AG10803 (cell line): ENCODE results near the gene SBNO2.
A peak's percentile ranks its signal among the peaks of the same experiment; 100 is the strongest.
"Not testable (repeated sequence)": the region's sequence is repeated elsewhere in the genome, so short reads cannot be mapped to it uniquely, and the experiment has no call there.

Source experiments
- DNase-seq: peaks from one replicate; pipeline ENCODE4 v3.0.0; 2010; ENCODE audit warnings: low read depth
- H3K4me3 ChIP-seq: 2 replicates; pipeline ENCODE4 v1.5.1; 2011; ENCODE audit warnings: mild to moderate bottlenecking, low read length, control low read depth
- TF ChIP-seq, protein P1 (sequence below): conservative IDR thresholded peaks from 2 replicates; pipeline ENCODE4 v1.5.1; 2011; ENCODE audit warnings: mild to moderate bottlenecking, low read length, control low read depth, inconsistent platforms

The SBNO2 gene

GRCh38 chr19:1205114-1206099 lies 31.3 kb upstream of the SBNO2 start, which contains the start of gene STK11:
Gene STK11, plus strand, starts transcription at chr19:1205778. Its CDS starts 1,136 bp downstream, at chr19:1206914.
- TF ChIP-seq, protein P1, sequence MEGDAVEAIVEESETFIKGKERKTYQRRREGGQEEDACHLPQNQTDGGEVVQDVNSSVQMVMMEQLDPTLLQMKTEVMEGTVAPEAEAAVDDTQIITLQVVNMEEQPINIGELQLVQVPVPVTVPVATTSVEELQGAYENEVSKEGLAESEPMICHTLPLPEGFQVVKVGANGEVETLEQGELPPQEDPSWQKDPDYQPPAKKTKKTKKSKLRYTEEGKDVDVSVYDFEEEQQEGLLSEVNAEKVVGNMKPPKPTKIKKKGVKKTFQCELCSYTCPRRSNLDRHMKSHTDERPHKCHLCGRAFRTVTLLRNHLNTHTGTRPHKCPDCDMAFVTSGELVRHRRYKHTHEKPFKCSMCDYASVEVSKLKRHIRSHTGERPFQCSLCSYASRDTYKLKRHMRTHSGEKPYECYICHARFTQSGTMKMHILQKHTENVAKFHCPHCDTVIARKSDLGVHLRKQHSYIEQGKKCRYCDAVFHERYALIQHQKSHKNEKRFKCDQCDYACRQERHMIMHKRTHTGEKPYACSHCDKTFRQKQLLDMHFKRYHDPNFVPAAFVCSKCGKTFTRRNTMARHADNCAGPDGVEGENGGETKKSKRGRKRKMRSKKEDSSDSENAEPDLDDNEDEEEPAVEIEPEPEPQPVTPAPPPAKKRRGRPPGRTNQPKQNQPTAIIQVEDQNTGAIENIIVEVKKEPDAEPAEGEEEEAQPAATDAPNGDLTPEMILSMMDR: no peak
- peak; percentile 97 for DNase-seq
- peak within 1 kb of the TSS; percentile 80 for H3K4me3 ChIP-seq

DNA sequence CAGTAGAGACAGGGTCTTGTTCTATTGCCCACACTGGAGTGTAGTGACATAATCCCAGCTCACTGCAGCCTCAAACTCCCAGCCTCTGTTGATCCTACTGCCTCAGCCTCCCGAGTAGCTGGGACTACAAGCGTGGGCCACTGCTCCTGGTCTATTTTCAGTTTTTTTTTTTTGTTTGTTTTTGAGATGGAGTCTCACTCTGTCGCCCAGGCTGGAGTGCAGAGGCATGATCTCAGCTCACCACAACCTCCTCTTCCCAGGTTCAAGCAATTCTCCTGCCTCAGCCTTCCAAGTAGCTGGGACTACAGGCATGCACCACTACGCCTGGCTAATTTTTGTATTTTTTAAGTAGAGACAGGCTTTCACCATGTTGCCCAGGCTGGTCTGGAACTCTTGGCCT lies 26.5 kb upstream of the SBNO2 start:
- not testable (repeated sequence) for H3K4me3 ChIP-seq, DNase-seq

DNA sequence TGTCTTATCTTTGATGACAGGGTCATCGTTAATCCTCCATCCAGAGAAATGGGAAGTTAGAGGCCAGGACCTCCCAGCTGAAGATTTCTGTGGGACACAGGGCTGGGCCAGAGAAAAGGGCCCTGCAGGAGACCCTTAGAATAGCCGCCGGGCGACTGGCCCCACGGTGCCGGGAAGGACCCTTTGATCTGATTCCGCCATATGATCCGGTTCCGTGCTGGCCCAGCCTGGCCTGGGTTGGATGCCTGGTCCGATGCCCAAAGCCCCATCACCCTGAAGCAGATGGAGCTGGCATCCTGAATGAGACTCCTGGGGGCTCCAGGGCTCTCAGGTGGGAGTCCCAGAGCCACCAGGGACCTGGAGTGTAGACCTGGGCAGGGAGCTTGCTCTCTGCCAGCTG lies 25.5 kb upstream of the SBNO2 start:
- no peak overlapping the region for H3K4me3 ChIP-seq
- DNase-seq: no peak
- TF ChIP-seq, protein P1: no peak

DNA sequence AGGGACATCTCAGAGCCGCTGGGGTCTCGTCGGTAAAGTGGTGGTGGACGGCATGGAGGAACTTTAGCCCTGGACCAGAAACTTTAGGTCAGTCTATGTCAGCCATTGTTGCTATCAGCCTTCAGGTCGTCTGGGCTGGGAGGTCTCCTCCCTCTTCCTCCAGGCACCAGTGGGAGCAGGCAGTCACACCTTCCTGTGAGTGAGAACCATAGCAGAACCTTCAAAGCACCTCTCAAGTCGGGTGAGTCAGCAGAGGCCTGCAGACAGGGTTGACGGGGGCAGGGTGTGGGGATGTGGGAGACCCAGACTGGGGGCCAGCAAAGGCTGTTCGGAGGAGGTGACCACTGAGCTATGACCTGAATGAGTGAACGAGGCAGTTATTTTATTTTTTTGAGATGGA lies 15.4 kb upstream of the SBNO2 start:
- DNase-seq: no peak
- H3K4me3 ChIP-seq: no peak overlapping the region
- TF ChIP-seq, protein P1: no peak

- TF ChIP-seq, protein P1: no peak
- no peak for DNase-seq
- H3K4me3 ChIP-seq: no peak overlapping the region
Measured at GRCh38 chr19:1183543-1184172, 9.6 kb upstream of the SBNO2 start.

DNA sequence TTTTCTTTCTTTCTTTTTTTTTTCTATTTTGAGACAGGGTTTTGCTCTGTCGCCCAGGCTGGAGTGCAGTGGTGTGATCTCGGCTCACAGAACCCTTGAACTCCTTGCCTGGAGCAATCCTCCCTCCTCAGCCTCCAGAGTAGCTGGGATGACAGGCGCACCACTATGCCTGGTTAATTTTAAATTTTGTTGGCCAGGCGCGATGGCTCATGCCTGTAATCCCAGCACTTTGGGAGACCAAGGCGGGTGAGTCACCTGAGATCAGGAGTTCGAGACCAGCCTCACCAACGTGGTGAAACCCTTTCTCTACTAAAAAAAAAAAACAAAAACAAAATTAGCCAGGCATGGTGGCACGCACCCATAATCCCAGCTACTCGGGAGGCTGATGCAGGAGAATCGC lies 8.7 kb upstream of the SBNO2 start:
- TF ChIP-seq, protein P1: no peak
- DNase-seq: no peak
- H3K4me3 ChIP-seq: no peak overlapping the region

GRCh38 chr19:1182068-1182467 lies 8.0 kb upstream of the SBNO2 start:
- no peak for DNase-seq
- H3K4me3 ChIP-seq: no peak overlapping the region
- TF ChIP-seq, protein P1: no peak
